NCI-H82 (cell line): ENCODE data around the gene PARD6A.

Experiments
- DNase-seq: peaks from one replicate; lab custom pipeline; 2025; lab: John Stamatoyannopoulos, UW

The PARD6A gene

DNA sequence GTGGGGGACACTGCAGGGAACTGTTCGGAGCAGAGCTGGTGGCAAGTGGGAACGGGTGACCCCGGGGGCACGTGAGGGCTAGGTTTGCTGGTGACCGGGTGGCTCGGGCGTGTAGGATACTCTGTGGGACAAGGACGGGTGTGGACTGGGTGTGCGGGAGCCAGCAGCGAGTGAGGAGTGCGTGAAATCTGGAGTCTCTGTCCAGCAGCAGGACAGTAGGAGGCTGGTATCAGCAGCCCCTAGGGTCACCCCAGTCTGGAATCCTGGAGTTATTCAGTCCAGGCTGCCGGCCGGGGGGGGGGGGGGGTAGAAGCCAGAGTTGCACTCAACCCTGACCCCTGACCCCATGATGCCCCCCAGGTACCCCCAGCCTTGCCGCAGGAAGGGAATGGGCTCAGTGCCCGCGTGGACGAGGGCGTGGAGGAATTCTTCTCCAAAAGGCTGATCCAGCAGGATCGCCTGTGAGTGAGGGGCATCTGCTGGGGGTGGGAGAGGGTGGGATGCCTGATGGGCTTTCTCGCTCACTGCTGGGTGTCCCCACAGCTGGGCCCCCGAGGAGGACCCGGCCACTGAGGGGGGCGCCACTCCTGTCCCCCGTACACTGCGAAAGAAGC is 6.9 kb upstream of the PARD6A start:
- DNase-seq = no peak

DNA sequence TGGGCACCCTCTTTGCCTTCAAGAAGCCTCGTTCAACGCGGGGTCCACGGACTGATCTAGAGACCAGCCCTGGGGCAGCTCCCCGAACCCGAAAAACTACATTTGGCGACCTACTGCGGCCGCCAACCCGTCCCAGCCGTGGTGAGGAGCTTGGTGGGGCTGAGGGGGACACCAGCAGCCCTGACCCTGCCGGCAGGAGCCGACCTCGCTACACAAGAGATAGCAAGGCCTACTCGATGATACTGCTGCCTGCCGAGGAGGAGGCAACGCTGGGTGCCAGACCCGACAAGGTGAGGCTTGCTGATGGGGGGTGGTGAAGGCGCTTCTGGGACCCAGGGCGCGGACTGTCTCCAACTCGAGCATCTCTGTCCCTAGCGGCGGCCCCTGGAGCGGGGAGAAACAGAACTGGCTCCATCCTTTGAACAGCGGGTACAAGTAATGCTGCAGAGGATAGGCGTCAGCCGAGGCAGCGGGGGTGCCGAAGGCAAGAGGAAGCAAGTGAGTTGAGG is 6.3 kb upstream of the PARD6A start:
- no peak for DNase-seq

DNA sequence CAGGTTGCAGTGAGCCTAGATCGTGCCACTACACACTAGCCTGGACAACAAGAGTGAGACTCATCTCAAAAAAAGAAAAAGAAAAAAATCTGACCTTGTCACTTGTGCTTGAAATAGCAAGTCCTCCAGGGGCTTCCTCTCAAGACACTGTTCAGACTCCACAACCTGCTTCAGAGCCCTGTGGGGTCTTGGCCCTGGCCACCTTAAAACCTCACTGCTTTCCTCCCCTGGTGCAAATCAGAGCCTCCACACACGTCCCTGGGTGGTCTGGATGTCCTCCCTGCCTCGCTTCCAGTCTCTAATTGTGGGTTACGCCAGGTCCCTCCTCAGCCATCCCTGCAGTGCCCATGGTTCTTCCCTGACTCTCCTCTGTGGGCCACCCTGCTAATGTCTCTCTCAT is 5.4 kb upstream of the PARD6A start:
- DNase-seq = no peak

DNA sequence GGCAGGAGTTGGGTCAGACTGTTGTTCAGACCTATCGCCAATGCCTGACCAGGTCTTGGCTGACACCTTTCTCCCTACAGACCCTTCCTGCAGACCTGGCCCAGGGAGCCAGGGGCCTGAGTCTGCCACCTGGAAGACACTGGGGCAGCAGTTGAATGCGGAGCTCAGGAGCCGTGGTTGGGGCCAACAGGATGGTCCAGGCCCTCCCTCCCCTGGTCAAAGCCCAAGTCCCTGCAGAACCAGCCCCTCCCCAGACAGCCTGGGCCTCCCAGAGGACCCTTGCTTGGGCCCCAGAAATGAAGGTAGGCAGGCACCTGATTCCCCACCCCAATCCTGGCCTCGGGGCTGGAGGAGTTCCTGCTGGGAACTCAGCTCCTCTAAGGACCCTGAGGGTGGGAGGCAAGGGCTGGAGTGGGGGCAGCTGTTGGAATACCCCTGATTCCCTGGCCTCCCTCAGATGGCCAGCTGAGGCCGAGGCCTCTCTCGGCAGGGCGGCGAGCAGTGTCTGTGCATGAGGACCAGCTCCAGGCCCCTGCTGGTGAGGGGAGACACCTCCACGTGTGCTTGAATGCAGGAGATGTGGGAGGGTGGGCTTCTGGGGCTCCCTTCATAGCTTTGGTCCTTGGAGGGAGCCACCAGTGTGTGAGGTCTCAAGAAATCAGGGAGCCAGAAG is 4.3 kb upstream of the PARD6A start:
- no peak for DNase-seq

DNA sequence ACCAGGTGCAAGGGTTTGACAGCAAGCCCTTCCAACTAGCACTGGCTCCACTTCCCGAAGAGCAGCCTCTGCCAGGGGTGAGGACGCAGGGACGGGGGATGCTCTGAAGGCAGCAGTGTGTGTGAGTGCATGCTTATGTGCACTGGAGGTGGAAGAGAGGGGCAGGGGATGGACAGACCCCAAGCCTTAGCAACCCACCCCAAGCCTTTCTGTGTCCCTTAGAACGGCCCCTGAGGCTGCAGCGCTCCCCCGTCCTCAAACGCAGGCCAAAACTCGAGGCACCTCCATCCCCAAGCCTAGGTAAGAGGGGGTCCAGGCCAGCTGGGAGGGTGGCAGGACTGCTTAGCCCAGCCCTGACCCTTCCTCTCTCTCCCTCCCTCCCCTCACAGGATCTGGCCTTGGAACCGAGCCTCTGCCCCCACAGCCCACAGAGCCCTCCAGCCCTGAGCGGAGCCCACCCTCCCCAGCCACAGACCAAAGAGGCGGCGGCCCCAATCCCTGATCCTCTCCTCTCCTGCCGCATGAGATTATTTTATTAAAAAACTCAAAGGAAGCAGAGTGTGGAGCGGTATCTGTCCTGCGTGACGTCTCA is 3.6 kb upstream of the PARD6A start:
- DNase-seq = no peak

DNA sequence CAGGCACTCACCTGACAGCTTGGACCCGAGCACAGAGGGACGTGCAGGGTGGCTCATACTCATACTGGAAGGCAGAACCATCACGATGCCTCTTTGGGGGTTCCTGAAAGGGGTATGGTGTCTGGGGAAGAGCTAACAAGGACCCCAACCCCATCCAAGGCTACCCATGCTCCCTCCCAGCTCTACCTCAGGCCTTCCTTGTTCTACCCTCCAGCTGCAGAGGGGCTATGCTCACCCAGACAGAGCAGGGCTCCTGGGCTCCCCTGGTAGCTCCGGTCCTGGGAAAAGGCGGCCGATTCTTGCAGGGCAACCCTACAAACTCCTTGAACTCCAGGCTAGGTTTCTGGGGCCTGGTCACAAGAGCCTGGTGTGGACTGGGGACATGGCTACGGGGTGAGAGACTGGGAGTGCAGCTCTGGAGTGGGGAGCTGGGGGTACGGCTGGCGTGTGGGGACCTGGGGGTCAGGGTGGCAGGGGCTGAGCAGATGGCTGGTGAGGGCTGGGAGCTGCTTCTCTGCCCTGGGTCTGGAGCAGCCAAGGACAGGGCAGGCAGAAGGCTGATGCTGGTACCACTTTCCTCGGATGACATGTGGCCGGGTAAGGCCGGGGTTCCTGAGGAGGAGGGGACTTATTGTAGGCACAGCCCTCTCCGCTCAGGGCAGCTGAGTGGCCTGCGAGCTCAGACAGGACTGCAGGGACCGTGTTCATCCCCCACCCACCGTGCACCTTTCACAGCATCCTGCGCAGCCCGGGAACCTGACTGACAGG is 2.8 kb upstream of the PARD6A start:
- no peak for DNase-seq

DNA sequence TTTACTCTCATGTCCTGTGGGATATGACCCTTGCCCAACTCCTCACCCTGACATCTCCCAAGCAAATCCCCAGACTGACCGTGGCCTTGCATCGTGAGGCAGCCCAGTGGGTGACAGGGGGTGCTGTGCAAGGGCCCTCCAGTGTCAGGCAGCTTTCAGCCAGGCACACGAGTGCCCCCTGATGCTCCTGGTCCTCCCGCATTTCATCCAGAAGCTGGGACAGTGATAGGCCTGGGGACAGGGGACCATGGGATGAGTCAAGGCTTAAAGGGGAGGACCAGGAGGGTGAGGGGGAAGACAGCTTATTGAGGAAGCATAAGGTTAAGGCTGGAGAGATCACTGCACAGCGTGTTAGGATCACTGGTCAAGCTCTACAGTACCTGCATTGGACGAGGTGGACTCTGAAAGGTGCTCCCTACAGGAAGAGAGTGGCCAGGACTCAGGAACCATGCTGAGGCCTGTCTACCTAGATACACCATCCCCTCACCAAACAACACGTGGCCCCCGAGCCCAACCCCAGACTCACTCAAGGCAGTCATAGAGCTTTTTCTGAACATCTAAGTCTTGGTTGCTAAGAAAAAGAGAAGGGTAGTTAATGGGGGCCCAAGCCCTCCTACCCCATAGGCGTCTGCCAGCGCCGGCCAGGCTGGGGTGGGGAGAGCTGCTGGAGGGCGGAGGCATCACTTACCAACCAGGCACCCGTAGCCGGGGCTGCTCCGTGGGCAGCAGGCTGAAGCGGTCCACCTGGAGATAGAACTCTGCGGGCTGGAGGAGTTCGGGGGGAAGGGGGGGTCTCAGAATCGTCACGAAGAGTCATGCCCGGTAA is 1.7 kb upstream of the PARD6A start:
- DNase-seq = peak; percentile 27

DNA sequence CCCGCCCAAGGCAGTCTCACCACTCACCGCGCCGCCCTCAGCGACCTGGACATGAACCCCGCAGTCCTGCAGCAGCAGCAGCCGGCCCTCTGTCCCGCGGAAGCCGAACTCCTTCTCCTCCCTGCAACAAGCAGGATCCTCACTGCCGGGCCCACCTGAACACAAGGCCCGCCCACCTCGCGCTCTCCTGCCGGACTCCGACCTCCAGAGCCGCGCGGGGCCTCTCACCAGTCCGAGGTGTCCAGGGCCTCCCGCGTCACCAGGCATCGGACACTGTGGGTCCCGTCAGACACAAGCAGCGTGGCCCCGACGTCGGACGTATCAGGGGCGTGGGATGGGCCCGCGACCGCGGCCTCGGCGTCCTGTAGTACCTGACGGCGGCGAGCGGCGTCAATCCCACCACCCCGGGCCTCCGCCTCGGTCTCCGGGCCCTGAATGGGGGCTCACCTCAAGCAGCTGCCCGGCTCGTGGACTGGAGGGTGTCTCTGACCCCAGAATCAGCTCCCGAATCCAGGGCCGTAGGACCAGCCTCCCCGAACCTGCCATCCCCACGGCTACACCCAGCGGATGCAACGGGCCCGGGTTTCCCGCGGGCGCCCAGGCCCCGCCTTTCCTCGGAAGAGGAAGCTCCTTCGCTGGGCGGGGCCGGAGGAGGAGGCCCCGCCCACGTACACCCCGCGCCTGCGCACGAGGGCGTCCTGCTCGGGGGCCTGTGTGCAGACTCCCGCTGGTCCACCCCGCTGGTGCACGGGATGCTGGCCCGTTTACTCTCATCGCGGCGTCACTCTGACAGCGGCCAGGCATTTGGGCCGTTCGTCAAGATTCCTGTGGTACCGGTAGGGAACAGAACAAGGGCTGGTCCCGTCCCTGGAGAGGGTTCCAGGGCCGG is 841 bp upstream of the PARD6A start, which contains the start of gene ACD:
ACD (minus strand) TSS at position 586 of the 889 bp plus-strand sequence; CDS start at position 546, 40 bp downstream.
- DNase-seq = peak; percentile 92

DNA sequence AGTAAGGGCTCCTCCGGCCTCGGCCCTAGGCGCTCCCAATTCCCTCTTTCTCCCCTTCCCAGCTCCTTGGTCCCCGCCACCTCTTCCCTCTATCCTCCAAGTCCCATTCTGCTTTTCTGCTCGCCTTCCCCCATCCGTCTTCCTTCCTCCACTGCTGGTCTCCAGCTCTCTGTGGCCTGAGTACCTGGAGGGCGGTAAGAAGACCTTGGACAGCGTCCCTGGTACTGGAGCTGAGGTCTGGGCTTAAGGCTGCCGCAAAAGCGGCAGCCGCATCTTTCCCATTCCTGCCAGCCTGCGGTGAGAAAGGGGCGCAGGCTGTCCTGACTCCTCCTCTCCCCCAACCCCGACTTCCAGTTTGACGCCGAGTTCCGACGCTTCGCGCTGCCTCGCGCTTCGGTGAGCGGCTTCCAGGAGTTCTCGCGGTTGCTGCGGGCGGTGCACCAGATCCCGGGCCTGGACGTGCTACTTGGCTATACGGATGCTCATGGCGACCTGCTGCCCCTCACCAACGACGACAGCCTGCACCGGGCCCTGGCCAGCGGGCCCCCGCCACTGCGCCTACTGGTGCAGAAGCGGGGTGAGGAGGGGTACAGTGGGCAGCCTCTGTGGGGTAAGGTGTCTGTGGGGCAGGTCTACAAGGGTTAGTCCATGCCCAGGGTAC is 471 bp downstream of the PARD6A start:
- DNase-seq = peak; percentile 65

DNA sequence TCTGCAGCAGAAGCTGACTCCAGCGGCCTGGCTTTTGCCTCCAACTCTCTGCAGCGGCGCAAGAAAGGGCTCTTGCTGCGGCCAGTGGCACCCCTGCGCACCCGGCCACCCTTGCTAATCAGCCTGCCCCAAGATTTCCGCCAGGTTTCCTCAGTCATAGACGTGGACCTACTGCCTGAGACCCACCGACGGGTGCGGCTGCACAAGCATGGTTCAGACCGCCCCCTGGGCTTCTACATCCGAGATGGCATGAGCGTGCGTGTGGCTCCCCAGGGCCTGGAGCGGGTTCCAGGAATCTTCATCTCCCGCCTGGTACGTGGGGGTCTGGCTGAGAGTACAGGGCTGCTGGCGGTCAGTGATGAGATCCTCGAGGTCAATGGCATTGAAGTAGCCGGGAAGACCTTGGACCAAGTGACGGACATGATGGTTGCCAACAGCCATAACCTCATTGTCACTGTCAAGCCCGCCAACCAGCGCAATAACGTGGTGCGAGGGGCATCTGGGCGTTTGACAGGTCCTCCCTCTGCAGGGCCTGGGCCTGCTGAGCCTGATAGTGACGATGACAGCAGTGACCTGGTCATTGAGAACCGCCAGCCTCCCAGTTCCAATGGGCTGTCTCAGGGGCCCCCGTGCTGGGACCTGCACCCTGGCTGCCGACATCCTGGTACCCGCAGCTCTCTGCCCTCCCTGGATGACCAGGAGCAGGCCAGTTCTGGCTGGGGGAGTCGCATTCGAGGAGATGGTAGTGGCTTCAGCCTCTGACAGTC is 1.3 kb downstream of the PARD6A start:
- no peak for DNase-seq

DNA sequence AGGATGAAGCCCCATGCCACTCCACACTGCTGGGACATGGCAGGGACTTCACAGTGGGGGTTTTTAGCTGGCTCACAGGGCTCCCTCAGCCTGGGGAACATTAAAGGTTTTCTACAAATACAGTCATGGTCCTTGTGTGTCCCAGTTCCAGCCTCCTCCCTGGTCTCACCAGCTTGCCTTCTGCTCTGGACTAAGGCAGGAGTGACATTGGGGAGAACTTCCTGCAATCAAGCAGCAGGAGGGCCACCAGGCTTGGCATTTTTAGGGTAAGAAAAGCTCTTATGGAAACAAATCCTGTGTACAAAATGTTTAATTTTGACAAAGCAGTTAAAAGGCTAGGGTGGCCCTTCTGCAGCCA is 1.9 kb downstream of the PARD6A start:
- DNase-seq = no peak

DNA sequence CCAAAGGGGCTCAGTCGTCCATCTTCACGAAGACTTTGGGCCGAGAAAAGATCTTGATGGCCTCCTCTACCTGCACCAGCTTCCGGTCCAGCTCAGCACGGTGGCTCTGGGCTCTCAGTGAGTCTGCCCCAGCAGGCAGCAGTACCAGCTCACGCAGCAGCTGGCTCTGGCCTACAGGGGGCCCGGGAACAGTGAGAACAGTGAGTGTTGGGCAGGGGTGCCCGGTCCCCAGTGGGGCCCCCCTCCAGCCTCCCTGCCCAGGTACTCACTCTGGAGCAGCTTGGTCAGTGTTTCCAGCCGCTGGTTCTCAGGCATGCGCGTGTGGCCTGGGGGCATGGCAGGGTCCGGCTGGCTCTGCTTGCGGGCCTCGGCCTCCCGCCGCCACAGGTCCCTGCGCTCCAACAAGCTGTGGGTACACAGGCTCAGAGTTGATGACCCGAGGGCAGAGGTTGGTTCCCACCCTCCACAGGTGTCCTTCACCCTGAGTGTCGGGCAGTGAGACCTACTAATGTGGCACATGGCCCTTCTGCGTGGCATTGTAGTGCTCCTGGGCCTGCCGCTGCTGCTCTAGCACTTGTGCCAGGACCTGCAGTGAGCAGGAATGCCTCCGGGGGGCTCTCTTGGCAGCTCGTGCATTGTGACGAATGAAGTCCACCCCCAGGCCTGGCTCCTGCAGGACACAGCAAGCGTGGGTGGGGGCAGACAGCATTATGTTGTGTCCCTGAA is 2.6 kb downstream of the PARD6A start:
- DNase-seq = peak; percentile 28

DNA sequence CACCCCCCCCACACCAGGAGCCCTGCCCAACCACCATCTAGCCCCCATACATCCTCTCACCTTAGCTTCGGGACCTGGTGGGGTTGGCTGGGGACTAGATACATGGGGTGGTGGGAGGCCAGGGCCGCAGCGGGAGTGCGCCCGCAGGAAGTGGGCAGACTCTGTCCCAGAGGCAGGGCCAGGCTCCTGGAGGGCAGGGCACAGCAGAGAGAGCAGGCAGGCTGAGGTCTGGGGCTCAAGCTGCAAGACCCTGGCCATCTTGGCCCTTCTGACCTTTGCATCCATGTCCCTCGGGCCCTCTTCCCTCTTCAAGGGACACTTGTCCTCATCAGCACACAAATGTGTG is 3.1 kb downstream of the PARD6A start:
- no peak for DNase-seq

DNA sequence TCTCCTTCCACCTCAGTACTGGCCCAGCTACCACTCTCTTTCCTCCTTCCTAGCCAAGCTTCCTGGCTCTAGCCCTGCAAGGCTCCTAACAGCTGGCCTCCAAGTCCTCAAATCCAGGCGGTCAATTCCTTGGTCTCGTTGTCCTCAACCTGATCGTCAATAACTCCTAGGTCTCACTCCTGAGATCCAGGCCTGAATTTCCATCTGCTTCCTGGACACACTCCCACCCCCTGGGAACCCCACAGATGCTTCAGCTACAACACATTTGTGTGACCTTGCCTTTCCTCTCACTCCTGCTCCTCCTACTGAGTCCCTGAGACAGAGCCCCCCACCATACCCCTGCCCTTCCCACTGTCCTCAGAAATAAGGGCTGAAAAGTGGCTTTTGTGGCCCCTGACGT is 3.5 kb downstream of the PARD6A start:
- no peak for DNase-seq

DNA sequence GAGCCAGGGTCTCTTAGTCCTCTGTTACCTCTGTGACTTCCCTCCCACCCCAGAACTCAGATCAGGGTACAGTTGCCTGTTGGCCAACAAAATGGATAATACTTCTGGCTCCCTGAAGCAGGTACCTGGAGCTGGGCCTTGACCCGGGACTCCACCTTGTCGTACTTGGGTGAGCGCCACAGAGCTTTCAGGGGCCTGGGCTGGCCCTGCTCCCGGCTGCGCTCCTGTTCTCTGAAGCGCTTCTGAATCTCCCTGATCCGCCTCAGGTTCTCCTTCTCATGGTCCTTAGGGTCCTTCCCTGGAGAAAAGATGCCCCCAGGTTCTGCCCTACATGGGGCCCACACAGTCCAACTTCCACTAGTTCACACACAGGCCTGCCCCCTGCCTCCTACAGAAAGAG is 4.1 kb downstream of the PARD6A start:
- no peak for DNase-seq

DNA sequence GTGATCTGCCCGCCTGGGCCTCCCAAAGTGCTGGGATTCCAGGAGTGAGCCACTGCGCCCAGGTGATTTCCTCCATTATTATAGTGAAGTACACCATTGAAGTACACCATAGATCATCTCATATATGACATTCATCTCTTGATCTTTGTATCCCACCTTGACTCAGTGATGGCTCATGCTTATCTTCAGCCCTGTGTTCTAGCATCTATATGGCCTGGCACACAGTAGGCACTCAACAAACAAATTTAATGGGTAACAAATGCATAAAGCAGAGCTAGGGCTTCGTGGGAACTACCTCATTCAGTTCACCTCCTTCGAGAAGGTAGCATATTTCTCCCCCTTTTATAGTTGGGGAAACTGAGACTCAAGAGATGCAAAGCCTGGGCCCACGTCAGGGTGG is 4.8 kb downstream of the PARD6A start:
- DNase-seq = no peak

DNA sequence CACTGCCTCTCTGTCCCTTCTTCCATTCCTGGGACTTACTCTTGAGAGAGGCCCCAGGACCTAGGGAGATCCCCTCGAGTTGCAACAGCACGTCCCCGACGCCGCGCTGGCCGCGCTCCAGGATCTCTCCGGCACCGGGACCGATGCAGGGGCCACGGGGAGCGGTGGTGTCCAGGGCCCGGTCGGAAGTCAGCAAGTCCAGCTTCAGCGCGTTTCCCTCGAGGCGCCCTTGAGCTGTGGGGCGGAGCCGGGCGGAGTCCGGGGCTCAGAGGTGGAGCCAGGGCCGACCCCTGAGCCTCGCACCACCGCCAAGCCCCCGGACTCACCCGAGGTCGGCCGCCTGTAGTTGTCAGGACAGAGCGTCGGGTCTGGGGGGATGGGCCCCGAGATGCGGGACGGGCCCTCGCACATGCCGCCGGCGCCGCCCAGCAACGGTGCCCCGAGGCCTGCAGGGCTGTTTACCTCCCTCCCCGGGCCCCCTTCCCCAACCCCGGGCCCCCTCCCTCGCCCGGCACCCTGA is 5.3 kb downstream of the PARD6A start:
- DNase-seq = peak; percentile 59
